T-helper 1 cell treated with Interleukin-12 subunit alpha and Interleukin-12 subunit beta and Interleukin-4 antibody, amounts not matched to agents 30 ng/mL and 1 ng/mL, for 36 hours (primary cell): Measurements from ENCODE around the gene LINGO3. TPM values are rescaled to one million over a fixed set of nuclear protein-coding genes. Genes with fewer than 3 reads are reported as not detected.

Source experiments
- intact Hi-C: fragments of 100-400 bp; cut with micrococcal nuclease; formaldehyde crosslinking; loops from one replicate; pipeline ENCODE4 v1.15.1; 2024
- total RNA-seq: library from RNA; stranded (reverse); gene quantifications from 2 replicates; pipeline ENCODE4 v1.2.3, GENCODE V29; 2022

The LINGO3 gene
- total RNA-seq, 1 donor from 2014 or later, result 0.32 TPM

- intact Hi-C loops, result loop anchor here (1.0 to 5.0 kb wide), 6 partner anchors 39 to 177 kb away; partner anchors contain the start of genes AP3D1, PLEKHJ1, SF3A2 and TIMM13
These were observed 19.9 kb upstream of the LINGO3 start for GRCh38 chr19:2327773-2328400.

DNA sequence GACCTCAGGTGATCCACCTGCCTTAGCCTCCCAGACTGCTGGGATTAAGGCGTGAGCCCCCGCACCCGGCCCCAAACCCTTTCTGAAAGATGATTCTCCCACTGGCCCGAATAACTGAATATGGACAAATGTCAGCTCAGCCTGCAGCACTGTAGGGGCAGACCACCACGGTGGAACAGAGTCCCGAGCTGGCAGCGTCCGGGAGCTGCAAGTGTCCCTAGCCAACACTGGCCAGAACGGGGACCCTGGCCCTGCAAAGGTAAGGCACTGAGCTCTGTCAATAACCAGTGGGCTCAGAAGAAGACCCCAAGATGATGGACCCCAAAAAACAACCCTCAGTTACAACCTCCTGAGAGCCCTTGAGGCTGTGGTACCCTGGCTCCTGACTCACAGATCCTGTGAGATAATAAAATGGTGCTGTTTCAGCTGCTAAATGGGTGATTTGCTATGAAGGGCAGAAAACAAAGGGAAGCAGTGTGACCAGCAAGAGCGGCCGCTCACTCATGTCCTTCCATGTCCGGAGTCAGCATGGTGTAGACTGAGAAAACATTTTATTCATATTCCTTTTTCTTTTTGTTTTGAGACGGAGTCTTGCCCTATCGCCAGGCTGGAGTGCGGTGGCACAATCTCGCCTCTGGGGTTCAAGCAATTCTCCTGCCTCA, 18.9 kb upstream of the LINGO3 start:
- intact Hi-C loops, result loop anchor here (1.0 to 5.0 kb wide), 5 partner anchors 38 to 100 kb away; partner anchors contain the start of genes PLEKHJ1, SF3A2 and TIMM13

- intact Hi-C loops, result loop anchor here (5.0 kb wide), 1 partner anchor 53 kb away; no protein-coding TSS in a partner anchor
These were observed 17.5 kb upstream of the LINGO3 start for GRCh38 chr19:2325281-2326046.

GRCh38 chr19:2324220-2324948, 16.4 kb upstream of the LINGO3 start:
- intact Hi-C loops, result no loop called here

- intact Hi-C loops, result no loop called here
These were observed 15.8 kb upstream of the LINGO3 start for GRCh38 chr19:2323707-2324106.

DNA sequence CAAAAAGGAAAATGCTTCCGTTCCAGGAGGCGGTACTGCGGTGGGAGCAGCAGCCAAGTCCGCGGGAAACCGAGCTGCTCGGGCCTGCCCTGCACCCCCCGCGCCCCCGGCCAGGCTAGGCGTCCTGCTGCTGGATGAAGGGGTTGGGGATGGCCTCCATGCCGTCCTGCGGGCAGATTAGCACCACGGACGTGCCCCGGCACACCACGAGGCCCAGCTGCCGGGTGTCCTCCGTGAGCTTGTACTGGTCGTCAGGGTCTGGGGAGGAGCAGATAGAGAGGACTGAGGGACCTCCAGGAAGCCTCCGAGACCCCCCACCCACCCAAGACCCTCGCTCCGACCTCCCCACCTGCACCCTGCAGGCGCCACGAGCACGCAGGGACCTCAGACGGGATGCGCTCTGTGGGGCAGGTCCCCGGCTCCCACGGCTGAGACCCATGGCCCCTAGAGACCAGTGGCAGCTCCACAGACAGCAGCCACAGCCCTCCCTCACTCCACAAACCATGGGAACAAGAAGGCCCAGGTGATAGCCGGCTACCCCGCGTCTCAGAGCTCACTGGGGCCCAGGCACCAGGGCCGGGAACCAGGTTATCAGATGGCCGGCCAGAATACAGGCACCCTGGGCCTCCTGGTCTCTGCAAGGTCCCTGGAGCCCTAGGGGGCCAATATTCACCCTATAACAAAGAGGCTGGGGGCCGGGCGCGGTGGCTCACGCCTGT, 13.8 kb upstream of the LINGO3 start:
- intact Hi-C loops, result no loop called here

DNA sequence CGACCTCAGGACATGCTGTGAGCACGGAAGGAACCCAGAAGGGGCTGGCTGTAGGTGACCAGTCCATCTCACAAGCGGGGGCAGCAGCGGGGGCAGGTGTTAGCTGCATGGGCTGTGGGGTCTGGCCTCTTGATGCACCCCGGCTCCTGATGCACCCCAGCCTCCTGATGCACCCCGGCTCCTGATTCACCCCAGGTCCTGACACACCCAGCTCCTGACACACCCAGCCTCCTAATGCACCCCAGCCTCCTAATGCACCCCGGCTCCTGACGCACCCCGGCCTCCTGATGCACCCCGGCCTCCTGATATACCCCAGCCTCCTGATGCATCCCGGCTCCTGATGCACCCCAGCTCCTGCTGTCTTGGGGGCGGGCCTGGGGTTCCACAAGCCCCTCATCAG, 13.0 kb upstream of the LINGO3 start:
- intact Hi-C loops, result no loop called here

DNA sequence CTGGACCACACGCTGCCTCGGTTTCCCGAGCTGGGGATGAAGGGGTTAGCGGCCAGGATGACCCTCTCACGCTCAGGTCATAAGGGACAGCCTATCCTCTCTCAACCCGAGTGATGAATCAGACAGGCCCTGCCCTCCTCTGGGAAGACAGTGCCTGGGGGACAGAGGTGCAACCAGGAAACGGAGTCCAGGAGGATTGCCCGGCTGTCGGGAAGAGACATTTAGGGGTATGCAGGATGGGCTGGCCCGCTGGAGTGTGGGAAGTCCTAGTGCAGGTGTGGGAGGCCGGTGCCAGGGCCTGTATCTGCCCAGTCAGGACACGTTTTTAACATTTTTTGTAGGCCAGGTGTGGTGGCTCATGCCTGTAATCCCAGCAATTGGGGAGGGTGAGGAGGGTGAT, 12.1 kb upstream of the LINGO3 start:
- intact Hi-C loops, result no loop called here

- intact Hi-C loops, result no loop called here
These were observed 11.6 kb upstream of the LINGO3 start for GRCh38 chr19:2319551-2319950.

DNA sequence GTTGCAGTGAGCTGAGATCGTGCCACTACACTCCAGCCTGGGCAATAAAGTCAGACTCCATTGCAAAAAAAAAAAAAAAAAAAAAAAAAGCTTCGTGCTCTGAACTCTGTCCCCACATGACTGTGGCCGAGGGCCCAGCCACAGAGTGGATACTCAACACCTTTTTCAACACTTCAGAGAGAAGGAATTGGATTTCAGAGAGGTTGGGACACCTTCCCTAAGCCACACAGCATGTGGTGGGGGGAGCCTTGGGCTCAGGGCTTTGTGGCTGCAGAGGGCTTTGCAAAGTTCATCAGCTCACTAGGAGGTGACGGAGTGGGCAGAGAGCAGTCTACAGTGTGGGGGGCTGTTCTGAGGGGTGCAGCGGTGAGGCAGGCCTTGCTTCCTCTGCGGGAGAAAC, 11.0 kb upstream of the LINGO3 start:
- intact Hi-C loops, result no loop called here

DNA sequence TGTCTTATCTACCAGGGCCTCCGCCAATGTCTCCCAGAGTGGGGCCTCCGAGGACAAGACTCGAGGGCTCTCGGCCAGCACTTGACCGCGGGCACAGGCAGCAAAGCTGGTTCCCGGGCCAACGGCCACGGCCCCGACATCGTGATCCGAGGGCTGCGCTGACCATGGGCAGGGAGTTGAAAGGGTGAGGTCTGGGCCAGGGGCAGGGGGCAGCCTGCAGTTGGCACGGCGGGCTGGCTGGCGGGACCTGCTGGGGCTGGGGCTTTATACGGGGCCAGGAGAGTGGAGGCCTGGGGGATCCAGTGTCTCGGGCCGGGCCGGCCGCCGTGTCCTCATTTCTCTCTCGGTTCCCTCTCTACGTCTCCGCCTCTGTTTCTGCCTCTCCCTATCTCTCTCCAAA, 9.8 kb upstream of the LINGO3 start:
- intact Hi-C loops, result no loop called here

DNA sequence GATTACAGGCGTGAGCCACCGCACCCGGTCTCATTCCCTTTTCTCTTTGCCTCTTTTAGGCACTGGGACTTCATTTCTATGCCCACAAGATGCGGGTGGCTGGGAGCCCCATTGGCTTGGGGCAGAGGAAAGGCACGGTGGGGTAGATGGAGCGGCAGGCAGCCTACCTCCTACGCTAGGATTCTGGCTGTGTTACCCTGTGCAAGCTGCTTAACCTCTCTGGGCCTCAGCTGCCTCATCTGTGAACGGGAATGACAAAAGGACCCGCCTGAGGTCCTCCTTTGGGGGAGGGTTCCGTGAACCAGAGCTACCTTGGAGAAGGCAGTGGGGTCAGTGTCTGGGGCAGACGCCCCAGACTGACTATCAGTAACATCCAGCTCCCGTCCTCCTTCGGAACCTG, 9.3 kb upstream of the LINGO3 start:
- intact Hi-C loops, result no loop called here

DNA sequence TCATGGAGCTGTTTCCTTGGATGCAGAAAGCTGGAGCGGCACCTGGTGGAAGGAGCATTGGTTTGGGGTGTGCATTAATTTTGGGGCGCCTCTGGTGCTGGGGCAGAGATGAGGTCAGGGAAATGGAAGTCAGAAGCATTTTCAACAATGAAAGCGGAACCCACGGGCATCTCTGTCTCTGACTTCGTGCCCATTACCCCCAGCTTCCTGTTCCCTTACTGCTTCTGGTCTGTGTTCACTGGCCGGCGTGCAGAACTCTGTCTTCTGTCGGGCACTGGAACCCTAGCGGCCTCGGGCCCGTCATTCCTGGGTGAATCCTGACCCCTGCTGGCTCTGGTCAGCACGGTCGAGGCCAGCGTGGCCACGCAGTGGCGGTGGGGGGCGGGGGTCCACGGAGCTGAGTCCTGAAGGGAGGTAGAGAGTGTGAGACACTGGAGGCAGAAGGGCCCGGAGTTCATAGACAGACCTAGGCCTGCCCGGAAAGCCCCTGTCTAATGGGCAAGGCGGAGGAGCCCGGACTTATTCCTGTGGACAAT, 7.9 kb upstream of the LINGO3 start:
- intact Hi-C loops, result no loop called here

GRCh38 chr19:2315121-2315817, 7.3 kb upstream of the LINGO3 start:
- intact Hi-C loops, result no loop called here

DNA sequence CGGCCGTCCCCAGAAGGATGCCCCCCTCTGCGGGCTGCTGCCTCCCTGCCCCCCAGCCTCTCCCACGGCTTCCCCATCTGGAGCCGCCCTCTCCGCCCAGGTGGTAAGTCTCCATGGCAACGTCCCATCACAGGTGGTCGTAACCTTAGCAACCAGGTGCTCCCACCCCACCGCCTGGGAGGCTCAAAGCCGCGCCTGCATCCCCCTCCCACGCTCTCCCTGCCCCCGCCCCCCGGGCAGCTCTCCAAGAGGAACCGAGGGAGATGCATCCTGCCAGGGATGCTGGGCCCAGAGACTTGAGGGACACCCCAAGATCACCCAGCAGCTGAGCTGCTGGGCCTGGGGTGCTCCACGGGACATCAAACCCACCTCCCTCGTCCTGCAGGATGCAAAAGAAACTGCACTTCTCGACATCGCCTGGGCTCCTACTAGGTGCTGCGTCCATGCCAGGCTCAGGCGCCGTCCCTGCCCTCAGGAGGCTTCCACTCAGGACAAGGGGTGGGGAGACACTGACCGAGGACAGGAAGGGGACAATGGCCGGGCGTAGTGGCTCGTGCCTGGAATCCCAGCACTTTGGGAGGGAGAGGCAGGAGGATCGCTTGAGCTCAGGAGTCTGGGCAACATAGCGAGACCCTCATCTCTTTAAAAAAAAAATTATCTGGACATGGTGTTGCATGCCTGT, 5.0 kb upstream of the LINGO3 start:
- intact Hi-C loops, result no loop called here

- intact Hi-C loops, result no loop called here
These were observed 3.1 kb upstream of the LINGO3 start for GRCh38 chr19:2311093-2311492.

DNA sequence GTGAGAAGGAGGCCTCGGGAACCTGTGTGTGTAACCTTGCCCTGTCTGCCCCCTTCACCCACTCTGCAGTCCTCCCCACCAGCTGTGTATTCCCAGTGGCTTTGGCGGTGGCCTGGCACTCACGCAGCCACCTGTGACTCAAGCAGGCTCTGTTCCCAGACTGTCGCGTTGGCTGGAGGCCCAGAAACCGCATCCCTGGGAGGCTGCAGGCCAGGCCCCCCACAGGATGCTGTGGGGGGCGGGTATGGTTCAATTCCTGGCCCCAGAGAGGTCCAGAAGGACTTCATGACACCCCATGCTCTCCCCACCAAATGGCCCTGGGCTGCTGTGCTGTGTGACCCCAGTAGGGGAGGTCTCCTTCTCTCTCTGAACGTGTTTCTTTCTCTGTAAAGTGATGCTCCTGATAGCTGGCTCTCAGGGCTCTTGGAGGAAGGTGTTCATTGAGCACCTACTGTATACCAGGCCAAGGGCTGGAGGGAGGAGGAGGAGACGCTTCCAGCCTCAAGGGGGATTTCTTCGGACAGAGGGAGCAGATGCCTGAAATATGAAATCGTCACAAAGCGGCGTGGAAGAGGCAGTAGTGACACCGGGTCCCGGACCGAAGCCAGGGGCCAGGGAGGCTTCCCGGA, 1.9 kb upstream of the LINGO3 start:
- intact Hi-C loops, result no loop called here

DNA sequence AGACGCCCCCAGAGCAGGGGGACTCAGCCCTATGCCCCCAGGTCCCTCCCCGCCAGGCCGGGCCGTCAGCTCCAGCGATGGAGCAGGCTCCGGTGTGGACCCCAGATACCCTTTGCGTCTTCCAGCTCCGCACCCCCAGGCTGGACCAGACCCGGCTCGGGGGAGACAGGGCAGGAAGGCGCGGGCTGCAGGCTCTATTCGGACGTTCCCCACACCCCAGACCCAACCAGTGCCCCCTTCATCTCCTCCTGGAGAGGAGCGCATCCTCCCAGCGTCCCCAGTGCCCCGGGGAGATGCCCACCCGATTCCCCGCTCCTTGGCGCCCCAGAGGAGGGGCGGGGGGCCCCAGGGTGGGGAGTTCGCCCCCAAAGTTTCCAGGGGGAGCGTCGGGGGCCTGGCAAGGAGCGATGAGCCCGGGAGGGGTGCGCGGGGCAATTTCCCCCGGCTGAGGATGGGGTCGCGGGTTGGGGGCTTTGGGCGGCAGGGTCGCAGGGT, 389 bp downstream of the LINGO3 start:
- intact Hi-C loops, result no loop called here

- intact Hi-C loops, result no loop called here
These were observed 983 bp downstream of the LINGO3 start for GRCh38 chr19:2306971-2307370.
